Pancreas (tissue), 10 donors: ENCODE measurements around the gene OAS1. TPM values are rescaled to one million over a fixed set of nuclear protein-coding genes. Genes with fewer than 3 reads are reported as not detected.
"Not testable (repeated sequence)": the region's sequence is repeated elsewhere in the genome, so short reads cannot be mapped to it uniquely, and the experiment has no call there.

Experiments
- ATAC-seq, 4 donors: fragments of 200-7000 bp; cut with Tn5 transposase; one replicate each; pipeline versions ENCODE4 v1.8.0 to v1.9.1; 2020; ENCODE audit warnings: mild to moderate bottlenecking in 4 of 4, moderate library complexity in 4 of 4
- DNase-seq, 6 donors: peaks; one replicate each; pipeline ENCODE4 v3.0.0-alpha.2; 2020
- FAIRE-seq: peaks from 2 replicates; lab custom pipeline; 2012; peaks lifted over from hg19 to GRCh38; lab: Jason Lieb, UNC
- H3K27ac ChIP-seq, 4 donors: fragments of 200-600 bp; sonication (generic); 1 replicate in 3 of 4; 2 replicates in 1 of 4; pipeline versions ENCODE4 v1.5.0 to v1.8.0; 2020
- H3K27me3 ChIP-seq, 4 donors: fragments of 200-600 bp; one replicate each; pipeline ENCODE4 v1.8.0; 2021
- H3K36me3 ChIP-seq, 3 donors: fragments of 200-600 bp; sonication (generic) in 1 of 3; one replicate each; pipeline versions ENCODE4 v1.5.0 to v1.8.0; 2020 to 2021
- H3K4me1 ChIP-seq, 3 donors: fragments of 200-600 bp; one replicate each; pipeline ENCODE4 v1.8.0; 2021
- H3K4me3 ChIP-seq, 4 donors: fragments of 200-600 bp; sonication (generic) in 2 of 4; one replicate each; pipeline versions ENCODE4 v1.5.0 to v1.8.0; 2020 to 2021
- H3K9me3 ChIP-seq, 4 donors: fragments of 200-600 bp; one replicate each; pipeline ENCODE4 v1.8.0; 2021
- CTCF ChIP-seq, 4 donors: fragments of 200-600 bp; sonication (generic) in 3 of 4; IDR thresholded peaks; one replicate each; pipeline versions ENCODE4 v1.5.0 to v1.8.0; 2021; ENCODE audit warnings: antibody characterized with exemption in 4 of 4
- WGBS, 2 donors: extraction: QIAGEN DNeasy Blood & Tissue Kit; methylation state at CpG; one replicate each; pipeline ENCODE4 v1.1.7; 2013; 5-methylcytosine and 5-hydroxymethylcytosine counted together
- intact Hi-C, 3 donors: fragments of 100-400 bp; cut with DNase I; formaldehyde crosslinking; loops; one replicate each; pipeline versions ENCODE4 v1.11.1 to v1.14.2; 2022
- polyA plus RNA-seq, 2 donors: library from polyadenylated mRNA; stranded (reverse); fragments of 200-250 nt; gene quantifications; one replicate each; pipeline ENCODE4 v1.2.3, GENCODE V29; 2013
- total RNA-seq, 6 donors: library from RNA; stranded (reverse); fragmentation: NEBNext Ultra II Directional in 4 of 6; extraction: Animal tissue kit (Norgen Biotek cat#: 25700) in 4 of 6; gene quantifications; one replicate each; pipeline versions ENCODE4 v1.2.1 to v1.2.4, GENCODE V29; 2021 to 2023
- donor health status: healthy with polysubstance abuse.
- donor health status: DM: no; HTN: no; CAD: no; lungs with moderate emphysema.
- donor health status: DM: no; HTN: no; CAD: no.
- donor health status: control.
- donor health status: control.
- donor health status: Bipolar disorder and iron deficiency.
- donor health status: DM: yes; HTN: yes; CAD: no.
- donor health status: DM: no; HTN: no; CAD: no.
- donor health status: DM: no; HTN: no; CAD: no.
- donor health status: DM: yes; HTN: yes; CAD: no.

Gene OAS1
- total and polyA plus RNA-seq, 8 donors, result 0.91 to 10.9 (median 3.1) TPM

DNA sequence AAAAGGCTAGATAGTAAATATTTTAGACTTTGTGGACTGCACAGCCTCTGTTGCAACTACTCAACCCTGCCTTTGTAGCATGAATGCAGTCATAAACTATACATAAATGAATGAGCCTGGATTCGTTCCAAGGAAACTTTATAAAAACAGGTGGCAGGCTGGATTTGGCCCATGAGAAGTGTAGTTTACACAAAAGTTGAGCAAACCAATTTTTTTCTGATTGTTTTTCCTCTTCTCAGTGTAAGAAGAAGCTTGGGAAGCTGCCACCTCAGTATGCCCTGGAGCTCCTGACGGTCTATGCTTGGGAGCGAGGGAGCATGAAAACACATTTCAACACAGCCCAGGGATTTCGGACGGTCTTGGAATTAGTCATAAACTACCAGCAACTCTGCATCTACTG is 9.5 kb downstream of the OAS1 start:
- intact Hi-C loops, result no loop called here
- WGBS, 2 donors, result 23 to 30% methylated on average over 5 of the region's 5 CpGs
- no peak for TF ChIP-seq CTCF (IDR thresholded peaks at IDR 0.05)
- peaks cover 0 to 8% (median 0%) of the 10 kb centered on the region in 3 donors for H3K36me3 ChIP-seq
- H3K27ac ChIP-seq, result peak overlapping the region in 1 of 4 donors; percentile 26
- DNase-seq, result peak in 2 of 6 donors; percentile 15 to 37
- FAIRE-seq, result no peak
- H3K4me1 ChIP-seq, result peaks cover 0 to 9% (median 0%) of the 10 kb centered on the region in 3 donors
- H3K27me3 ChIP-seq, result no peaks in the 10 kb centered on the region
- no peaks in the 10 kb centered on the region for H3K9me3 ChIP-seq
- H3K4me3 ChIP-seq, result no peak overlapping the region
- ATAC-seq, result peak; percentile 70 to 85 (median 84)

DNA sequence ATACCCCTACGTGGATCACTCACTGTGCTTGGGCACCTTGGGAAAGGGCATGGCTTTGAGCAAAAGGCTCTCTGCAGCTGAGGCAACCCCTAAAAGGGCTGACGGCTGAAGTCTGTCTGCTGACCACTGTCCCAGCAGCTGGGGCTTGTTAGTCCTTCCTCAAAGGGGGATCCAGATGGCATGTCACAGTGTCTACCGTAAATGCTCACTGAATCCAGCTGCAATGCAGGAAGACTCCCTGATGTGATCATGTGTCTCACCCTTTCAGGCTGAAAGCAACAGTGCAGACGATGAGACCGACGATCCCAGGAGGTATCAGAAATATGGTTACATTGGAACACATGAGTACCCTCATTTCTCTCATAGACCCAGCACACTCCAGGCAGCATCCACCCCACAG is 12.4 kb downstream of the OAS1 start:
- H3K4me3 ChIP-seq, result no peak overlapping the region

DNA sequence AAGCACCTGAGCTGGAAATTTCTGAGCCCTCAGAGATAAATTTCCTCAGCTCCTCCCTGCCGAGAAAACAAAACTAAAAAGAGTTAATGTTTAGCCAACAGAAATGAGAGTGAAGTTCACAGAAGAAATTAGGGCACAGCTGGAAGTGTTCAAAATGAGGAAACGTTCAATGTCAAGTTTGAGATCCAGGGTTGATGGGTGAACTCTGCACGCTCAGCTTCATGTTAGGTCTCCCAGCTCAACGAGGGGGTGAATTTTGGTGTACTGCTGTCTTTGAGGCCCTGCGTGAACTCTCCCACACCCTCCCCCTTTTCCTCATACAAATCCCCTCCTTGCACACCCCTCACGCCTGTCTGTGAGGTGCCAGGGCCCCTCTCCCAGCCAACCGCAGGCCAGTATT is 18.2 kb downstream of the OAS1 start:
- DNase-seq (no peak), ATAC-seq (peak; percentile 38 to 74 (median 70)), FAIRE-seq (no peak)
- Histone ChIP-seq H3K36me3 (no peaks in the 10 kb centered on the region), H3K9me3 (no peaks in the 10 kb centered on the region), H3K27me3 (no peaks in the 10 kb centered on the region), H3K4me1 (peaks cover 0 to 10% (median 0%) of the 10 kb centered on the region in 3 donors), H3K4me3 (peak overlapping the region in 1 of 4 donors; percentile 4), H3K27ac (peak overlapping the region in 3 of 4 donors; percentile 7 to 52 (median 38))
- intact Hi-C loops, result no loop called here
- 8 to 12% methylated on average over 7 of the region's 7 CpGs for whole genome bisulfite sequencing, 2 donors
- no peak for TF ChIP-seq CTCF (IDR thresholded peaks at IDR 0.05)

More for the DNA sequence above, 12.4 kb downstream of the OAS1 start:
- no peak for TF ChIP-seq CTCF (IDR thresholded peaks at IDR 0.05)
- 92 to 93% methylated on average over 6 of the region's 6 CpGs for WGBS, 2 donors
- Histone ChIP-seq H3K9me3 (no peaks in the 10 kb centered on the region), H3K4me1 (peaks cover 0 to 9% (median 0%) of the 10 kb centered on the region in 3 donors), H3K27ac (no peak overlapping the region), H3K27me3 (no peaks in the 10 kb centered on the region), H3K36me3 (peaks cover 0 to 8% (median 0%) of the 10 kb centered on the region in 3 donors)
- DNase-seq (no peak), FAIRE-seq (no peak), ATAC-seq (no peak)
- intact Hi-C loops, result no loop called here

DNA sequence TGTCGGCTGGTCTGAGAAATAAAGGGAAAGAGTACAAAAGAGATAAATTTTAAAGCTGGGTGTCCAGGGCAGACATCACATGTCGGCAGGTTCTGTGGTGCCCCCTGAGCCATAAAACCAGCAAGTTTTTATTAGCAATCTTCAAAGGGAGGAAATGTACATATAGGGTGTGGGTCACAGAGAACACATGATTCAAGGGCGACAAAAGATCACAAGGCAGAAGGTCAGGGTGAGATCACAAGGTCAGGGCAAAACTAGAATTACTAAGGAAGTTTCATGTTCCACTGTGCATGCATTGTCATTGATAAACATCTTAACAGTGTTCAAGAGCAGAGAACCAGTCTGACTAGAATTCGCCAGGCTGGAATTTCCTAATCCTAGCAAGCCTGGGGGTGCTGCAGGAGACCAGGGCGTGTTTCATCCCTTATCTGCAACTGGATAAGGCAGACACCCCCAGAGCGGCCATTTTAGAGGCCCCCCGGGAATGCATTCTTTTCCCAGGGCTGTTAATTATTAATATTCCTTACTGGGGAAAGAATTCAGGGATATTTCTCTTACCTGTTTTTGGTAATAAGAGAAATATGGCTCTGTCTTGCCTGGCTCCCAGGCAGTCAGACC is 19.8 kb downstream of the OAS1 start:
- peaks cover 0 to 10% (median 0%) of the 10 kb centered on the region in 3 donors for H3K4me1 ChIP-seq
- H3K27ac ChIP-seq, ATAC-seq, FAIRE-seq, DNase-seq, intact Hi-C loops, H3K27me3 ChIP-seq, H3K9me3 ChIP-seq, H3K36me3 ChIP-seq, H3K4me3 ChIP-seq: not testable (repeated sequence)
- WGBS, 2 donors, result 42 to 46% methylated on average over 7 of the region's 7 CpGs

DNA sequence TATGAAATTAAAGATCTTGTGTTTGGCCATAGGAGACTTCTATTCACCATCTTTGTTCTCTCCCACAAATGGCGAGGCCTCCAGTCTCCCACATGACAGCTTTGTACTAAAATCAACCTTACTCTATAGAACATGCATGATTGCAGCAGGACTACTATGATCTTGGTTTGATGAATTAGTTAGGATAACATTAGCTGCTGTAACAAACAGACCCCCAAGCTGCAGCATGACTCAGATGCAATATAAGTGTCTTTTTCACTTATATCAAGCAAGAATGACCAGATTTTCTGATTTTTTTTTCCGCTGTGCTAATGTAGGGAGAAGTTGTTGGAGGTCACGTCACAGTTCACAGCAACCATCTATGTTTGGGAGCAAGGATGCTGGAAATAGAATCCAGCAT is 20.7 kb downstream of the OAS1 start:
- no peak for ATAC-seq
- 66 to 80% methylated on average over 3 of the region's 3 CpGs for WGBS, 2 donors
- no peak for DNase-seq
- H3K4me1 ChIP-seq, result peaks cover 0 to 10% (median 0%) of the 10 kb centered on the region in 3 donors
- no peaks in the 10 kb centered on the region for H3K36me3 ChIP-seq
- H3K27ac ChIP-seq, result no peak overlapping the region
- H3K27me3 ChIP-seq, result no peaks in the 10 kb centered on the region
- H3K4me3 ChIP-seq, result no peak overlapping the region
- no peak for TF ChIP-seq CTCF (IDR thresholded peaks at IDR 0.05)
- H3K9me3 ChIP-seq, result no peaks in the 10 kb centered on the region
- intact Hi-C loops, result no loop called here
- no peak for FAIRE-seq
